Prostate gland (tissue), 2 donors: Measurements from ENCODE around the gene MICU1.

Source experiments
- CTCF ChIP-seq, 4 experiments: fragments of 200-600 bp in 2 of 4; fragments of 450-650 bp in 2 of 4; sonication (generic) in 2 of 4; IDR thresholded peaks; 1 replicate in 3 of 4; 2 replicates in 1 of 4; pipeline ENCODE4 v1.5.1; 2016 to 2019; ENCODE audit warnings: antibody characterized with exemption in 4 of 4, mild to moderate bottlenecking in 2 of 4, moderate library complexity in 2 of 4
- POLR2A ChIP-seq: fragments of 450-650 bp; IDR thresholded peaks from one replicate; pipeline ENCODE4 v1.6.1; 2016; ENCODE audit warnings: antibody characterized with exemption, mild to moderate bottlenecking
- POLR2AphosphoS5 ChIP-seq: sonication (generic); formaldehyde crosslinking; IDR thresholded peaks from one replicate; pipeline ENCODE4 v1.6.1; 2017; ENCODE audit warnings: antibody characterized with exemption

GRCh38 chr10:72472306-72472705 lies 153.6 kb downstream of the MICU1 start:
- TF ChIP-seq POLR2A (no peak), CTCF (IDR thresholded peaks at IDR 0.05) (no peak), POLR2AphosphoS5 (no peak)
